Muscle layer of colon (tissue), 2 donors: Measurements from ENCODE around the gene ADGRB3.
"Not testable (repeated sequence)": the region's sequence is repeated elsewhere in the genome, so short reads cannot be mapped to it uniquely, and the experiment has no call there.

Experiments
- H3K27ac ChIP-seq: one replicate; pipeline ENCODE4 v1.7.0; 2013; ENCODE audit warnings: low read depth, mild to moderate bottlenecking, low read length, moderate library complexity
- H3K27me3 ChIP-seq, 2 donors: one replicate each; pipeline ENCODE4 v1.7.0; 2013; ENCODE audit warnings: low read length in 2 of 2, mild to moderate bottlenecking in 2 of 2; ENCODE audit not compliant: insufficient read depth in 2 of 2, control insufficient read depth in 1 of 2
- H3K36me3 ChIP-seq: one replicate; pipeline ENCODE4 v1.7.0; 2013; ENCODE audit warnings: mild to moderate bottlenecking, low read length; ENCODE audit not compliant: insufficient read depth
- H3K4me1 ChIP-seq: one replicate; pipeline ENCODE4 v1.7.0; 2013; ENCODE audit warnings: mild to moderate bottlenecking, low read length; ENCODE audit not compliant: insufficient read depth
- H3K4me3 ChIP-seq, 2 donors: one replicate each; pipeline ENCODE4 v1.7.0; 2013; ENCODE audit warnings: low read length in 2 of 2, low read depth in 1 of 2, mild to moderate bottlenecking in 1 of 2, moderate library complexity in 1 of 2
- H3K9ac ChIP-seq: one replicate; pipeline ENCODE4 v1.7.0; 2013; ENCODE audit warnings: low read length
- H3K9me3 ChIP-seq: one replicate; pipeline ENCODE4 v1.7.0; 2013; ENCODE audit warnings: mild to moderate bottlenecking, low read length
- donor health status: abdominal sarcoma.
- donor health status: Adenocarcinoma of cecum.

ADGRB3 gene

GRCh38 chr6:68651011-68651985 lies 16.2 kb downstream of the ADGRB3 start:
- no peak overlapping the region for H3K4me3 ChIP-seq
- no peaks in the 10 kb centered on the region for H3K4me1 ChIP-seq
- H3K9me3 ChIP-seq: no peaks in the 10 kb centered on the region
- no peaks in the 10 kb centered on the region for H3K27me3 ChIP-seq
- no peak overlapping the region for H3K9ac ChIP-seq
- H3K27ac ChIP-seq: no peak overlapping the region
- H3K36me3 ChIP-seq: no peaks in the 10 kb centered on the region

DNA sequence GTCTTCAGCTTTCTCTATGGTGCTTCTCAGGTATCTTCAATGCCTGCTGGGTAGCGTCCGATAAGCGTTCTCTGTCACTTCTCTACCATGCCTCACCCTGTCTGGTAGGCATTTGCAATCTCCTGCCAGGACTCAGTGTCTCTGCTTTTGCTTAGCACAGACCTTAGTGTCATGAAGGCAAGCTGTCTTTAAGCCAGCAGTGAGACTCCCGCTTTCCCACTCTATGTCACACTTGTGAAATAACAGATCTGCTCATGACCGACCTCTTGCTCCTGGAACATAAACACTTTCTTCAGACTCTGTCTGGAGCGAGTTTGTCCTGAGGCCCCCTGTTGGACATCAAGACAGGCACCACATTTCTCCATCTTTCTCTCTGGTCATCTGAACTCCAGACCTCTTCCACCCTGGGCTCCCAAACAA lies 17.0 kb downstream of the ADGRB3 start:
- Histone ChIP-seq H3K9me3 (no peaks in the 10 kb centered on the region), H3K27ac (no peak overlapping the region), H3K9ac (no peak overlapping the region), H3K27me3 (no peaks in the 10 kb centered on the region), H3K4me1 (no peaks in the 10 kb centered on the region), H3K36me3 (no peaks in the 10 kb centered on the region), H3K4me3 (no peak overlapping the region)

DNA sequence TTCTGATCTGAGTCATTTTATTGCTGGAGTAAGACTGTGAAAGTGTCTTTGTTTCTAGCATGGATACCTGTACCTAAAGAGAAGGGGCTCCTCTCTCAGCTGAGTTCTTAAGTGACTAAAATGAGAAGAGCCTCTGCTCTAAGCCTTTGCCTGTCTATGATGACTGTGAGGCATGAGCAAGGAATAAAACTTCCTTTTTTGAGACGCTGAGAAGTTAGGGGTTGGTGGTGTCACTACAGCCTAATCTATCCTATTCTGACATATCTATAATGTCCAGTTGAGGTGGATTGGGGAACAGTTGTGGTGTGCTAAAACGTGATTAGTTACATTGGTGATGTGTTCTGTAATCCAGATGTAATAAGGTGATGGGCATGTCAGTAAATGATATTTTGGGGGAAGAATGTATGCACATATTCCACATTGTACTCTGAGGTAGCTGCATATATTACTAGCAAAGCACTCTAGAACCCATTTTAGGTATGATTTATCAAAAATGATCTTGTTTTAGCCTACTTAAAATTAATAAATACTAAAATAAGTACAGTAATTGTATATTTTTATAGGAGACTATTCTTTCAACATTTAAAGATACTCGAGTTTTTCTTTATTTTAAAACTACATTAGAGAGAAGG lies 18.1 kb downstream of the ADGRB3 start:
- H3K4me3 ChIP-seq: no peak overlapping the region
- no peak overlapping the region for H3K9ac ChIP-seq
- H3K9me3 ChIP-seq: no peaks in the 10 kb centered on the region
- H3K27ac ChIP-seq: no peak overlapping the region
- no peaks in the 10 kb centered on the region for H3K4me1 ChIP-seq
- H3K27me3 ChIP-seq: no peaks in the 10 kb centered on the region
- H3K36me3 ChIP-seq: no peaks in the 10 kb centered on the region

GRCh38 chr6:68653706-68654089 lies 18.6 kb downstream of the ADGRB3 start:
- Histone ChIP-seq H3K4me1 (no peaks in the 10 kb centered on the region), H3K4me3 (no peak overlapping the region), H3K27ac (no peak overlapping the region), H3K9ac (no peak overlapping the region), H3K27me3 (no peaks in the 10 kb centered on the region), H3K36me3 (no peaks in the 10 kb centered on the region), H3K9me3 (no peaks in the 10 kb centered on the region)

DNA sequence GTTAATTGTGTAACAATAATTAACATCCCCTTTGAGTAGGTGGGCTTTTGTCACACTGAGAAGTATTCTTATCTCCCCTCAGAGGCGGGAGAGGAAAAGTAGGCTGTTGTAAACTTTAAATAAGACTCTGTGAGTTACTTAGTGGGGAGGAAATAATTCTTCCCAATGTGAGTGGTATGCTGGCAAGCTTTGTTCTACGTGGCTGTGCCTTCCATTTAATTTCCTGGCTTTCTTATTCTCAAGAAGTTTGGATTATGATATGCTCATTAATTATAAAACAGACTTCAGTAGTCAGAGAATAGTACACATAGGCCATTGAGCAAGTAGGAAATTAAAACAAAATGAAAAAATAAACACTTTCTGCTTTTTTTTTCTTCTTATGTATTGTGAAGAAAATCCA lies 19.1 kb downstream of the ADGRB3 start:
- Histone ChIP-seq H3K9ac (no peak overlapping the region), H3K27me3 (no peaks in the 10 kb centered on the region), H3K36me3 (no peaks in the 10 kb centered on the region), H3K9me3 (no peaks in the 10 kb centered on the region), H3K4me1 (no peaks in the 10 kb centered on the region), H3K4me3 (no peak overlapping the region), H3K27ac (no peak overlapping the region)

- H3K27me3 ChIP-seq: no peaks in the 10 kb centered on the region
- no peaks in the 10 kb centered on the region for H3K4me1 ChIP-seq
- no peaks in the 10 kb centered on the region for H3K9me3 ChIP-seq
- no peaks in the 10 kb centered on the region for H3K36me3 ChIP-seq
- H3K4me3 ChIP-seq: no peak overlapping the region
- no peak overlapping the region for H3K27ac ChIP-seq
- no peak overlapping the region for H3K9ac ChIP-seq
Measured at GRCh38 chr6:68655028-68655427, 19.9 kb downstream of the ADGRB3 start.

DNA sequence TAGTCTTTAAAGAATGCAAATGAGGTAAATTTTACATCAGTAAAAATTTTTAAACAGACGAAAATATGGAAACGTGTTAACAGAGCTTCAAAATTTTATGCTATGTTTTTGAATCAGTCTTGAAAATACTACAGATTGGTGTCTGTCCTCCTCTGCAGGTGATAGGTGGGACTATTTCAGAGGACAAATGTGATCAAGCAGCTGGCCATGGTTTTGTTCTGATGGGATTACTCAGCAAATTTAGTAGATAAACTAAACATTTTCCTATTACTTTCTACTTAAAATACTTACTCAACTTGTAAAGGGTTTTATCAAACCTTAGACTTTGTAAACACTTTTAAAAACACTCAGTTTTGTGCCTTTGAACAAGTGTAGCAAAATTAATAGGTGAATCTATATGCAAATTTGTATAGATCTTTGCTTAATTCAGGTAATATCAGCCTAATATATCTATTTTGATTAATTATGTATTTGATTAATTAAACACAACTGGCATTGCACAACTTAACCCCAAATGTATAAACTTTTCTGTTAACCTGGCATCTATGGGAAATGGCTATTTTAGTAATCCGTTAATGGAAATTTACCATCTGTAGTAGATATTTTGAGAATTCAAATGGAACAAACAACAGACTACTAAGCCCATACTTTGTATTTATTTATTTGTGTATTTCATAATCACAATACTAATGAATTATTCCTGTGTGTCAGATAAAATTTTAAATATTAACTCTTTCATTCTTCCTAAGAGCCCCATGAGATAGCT lies 22.5 kb downstream of the ADGRB3 start:
- Histone ChIP-seq H3K4me3 (no peak overlapping the region), H3K27me3 (no peaks in the 10 kb centered on the region), H3K4me1 (no peaks in the 10 kb centered on the region), H3K9ac (no peak overlapping the region), H3K36me3 (no peaks in the 10 kb centered on the region), H3K9me3 (no peaks in the 10 kb centered on the region), H3K27ac (no peak overlapping the region)

GRCh38 chr6:68658338-68658737 lies 23.3 kb downstream of the ADGRB3 start:
- H3K9me3 ChIP-seq: no peaks in the 10 kb centered on the region
- no peaks in the 10 kb centered on the region for H3K4me1 ChIP-seq
- no peak overlapping the region for H3K4me3 ChIP-seq
- no peaks in the 10 kb centered on the region for H3K27me3 ChIP-seq
- no peak overlapping the region for H3K9ac ChIP-seq
- H3K27ac ChIP-seq: no peak overlapping the region
- H3K36me3 ChIP-seq: no peaks in the 10 kb centered on the region

- H3K9me3 ChIP-seq: no peaks in the 10 kb centered on the region
- H3K27ac ChIP-seq: no peak overlapping the region
- H3K27me3 ChIP-seq: no peaks in the 10 kb centered on the region
- no peak overlapping the region for H3K9ac ChIP-seq
- no peak overlapping the region for H3K4me3 ChIP-seq
- no peaks in the 10 kb centered on the region for H3K36me3 ChIP-seq
- H3K4me1 ChIP-seq: no peaks in the 10 kb centered on the region
Measured at GRCh38 chr6:68673255-68673654, 38.2 kb downstream of the ADGRB3 start.

- no peak overlapping the region for H3K9ac ChIP-seq
- no peaks in the 10 kb centered on the region for H3K4me1 ChIP-seq
- H3K36me3 ChIP-seq: no peaks in the 10 kb centered on the region
- no peak overlapping the region for H3K27ac ChIP-seq
- no peak overlapping the region for H3K4me3 ChIP-seq
- no peaks in the 10 kb centered on the region for H3K9me3 ChIP-seq
- H3K27me3 ChIP-seq: no peaks in the 10 kb centered on the region
Measured at GRCh38 chr6:68675548-68675947, 40.5 kb downstream of the ADGRB3 start.

DNA sequence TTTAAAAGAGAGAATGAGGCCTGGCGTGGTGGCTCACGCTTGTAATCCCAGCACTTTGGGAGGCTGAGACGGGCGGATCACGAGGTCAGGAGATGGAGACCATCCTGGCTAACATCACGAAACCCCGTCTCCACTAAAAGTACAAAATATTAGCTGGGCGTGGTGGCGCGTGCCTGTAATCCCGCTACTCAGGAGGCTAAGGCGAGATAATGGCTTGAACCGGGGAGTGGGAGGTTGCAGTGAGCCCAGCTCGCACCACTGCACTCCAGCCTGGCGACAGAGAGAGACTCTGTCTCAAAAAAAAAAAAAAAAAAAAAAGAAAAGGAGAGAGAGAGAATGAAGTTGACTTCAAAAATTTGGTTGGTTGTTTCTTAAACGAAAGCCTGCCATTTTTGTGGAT lies 41.0 kb downstream of the ADGRB3 start:
- not testable (repeated sequence) for H3K9ac ChIP-seq, H3K9me3 ChIP-seq, H3K27me3 ChIP-seq, H3K27ac ChIP-seq, H3K4me1 ChIP-seq, H3K4me3 ChIP-seq, H3K36me3 ChIP-seq
